Sigmoid colon (tissue), 4 donors: ENCODE data around the gene CSRP1.

ENCODE experiments used
- POLR2A ChIP-seq, 2 donors: fragments of 450-650 bp; IDR thresholded peaks; one replicate each; pipeline ENCODE4 v1.6.1; 2016; ENCODE audit warnings: antibody characterized with exemption in 2 of 2, mild to moderate bottlenecking in 2 of 2, moderate library complexity in 2 of 2
- POLR2AphosphoS5 ChIP-seq, 4 donors: sonication (generic); formaldehyde crosslinking; IDR thresholded peaks; one replicate each; pipeline ENCODE4 v1.6.1; 2017; ENCODE audit warnings: antibody characterized with exemption in 4 of 4
- TF ChIP-seq, protein P1 (sequence below), 4 experiments: fragments of 450-650 bp in 3 of 4; fragments of 200-600 bp in 1 of 4; IDR thresholded peaks; one replicate each; pipeline ENCODE4 v1.5.1; 2016 to 2019; ENCODE audit warnings: antibody characterized with exemption in 4 of 4, mild to moderate bottlenecking in 3 of 4, moderate library complexity in 2 of 4

DNA sequence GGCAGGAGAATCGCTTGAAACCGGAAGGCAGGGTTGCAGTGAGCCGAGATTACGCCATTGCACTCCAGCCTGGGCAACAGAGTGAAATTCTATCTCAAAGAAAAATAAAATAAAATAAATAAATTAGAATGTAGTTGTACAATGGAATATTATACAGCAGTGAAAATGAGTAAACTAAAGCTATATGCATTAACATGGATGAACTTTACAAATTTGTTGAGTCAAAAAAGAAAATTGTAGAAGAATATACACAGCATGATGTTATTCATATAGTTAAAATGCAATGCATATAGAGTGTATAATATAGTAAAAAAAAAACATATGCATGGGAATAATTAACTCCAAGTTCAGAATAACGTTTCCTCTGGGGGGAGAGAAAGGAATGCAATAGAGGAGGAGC lies 21.0 kb upstream of the CSRP1 start:
- TF ChIP-seq POLR2AphosphoS5 (IDR thresholded peaks at IDR 0.05) (no peak), POLR2A (IDR thresholded peaks at IDR 0.05) (no peak)
- TF ChIP-seq, protein P1, sequence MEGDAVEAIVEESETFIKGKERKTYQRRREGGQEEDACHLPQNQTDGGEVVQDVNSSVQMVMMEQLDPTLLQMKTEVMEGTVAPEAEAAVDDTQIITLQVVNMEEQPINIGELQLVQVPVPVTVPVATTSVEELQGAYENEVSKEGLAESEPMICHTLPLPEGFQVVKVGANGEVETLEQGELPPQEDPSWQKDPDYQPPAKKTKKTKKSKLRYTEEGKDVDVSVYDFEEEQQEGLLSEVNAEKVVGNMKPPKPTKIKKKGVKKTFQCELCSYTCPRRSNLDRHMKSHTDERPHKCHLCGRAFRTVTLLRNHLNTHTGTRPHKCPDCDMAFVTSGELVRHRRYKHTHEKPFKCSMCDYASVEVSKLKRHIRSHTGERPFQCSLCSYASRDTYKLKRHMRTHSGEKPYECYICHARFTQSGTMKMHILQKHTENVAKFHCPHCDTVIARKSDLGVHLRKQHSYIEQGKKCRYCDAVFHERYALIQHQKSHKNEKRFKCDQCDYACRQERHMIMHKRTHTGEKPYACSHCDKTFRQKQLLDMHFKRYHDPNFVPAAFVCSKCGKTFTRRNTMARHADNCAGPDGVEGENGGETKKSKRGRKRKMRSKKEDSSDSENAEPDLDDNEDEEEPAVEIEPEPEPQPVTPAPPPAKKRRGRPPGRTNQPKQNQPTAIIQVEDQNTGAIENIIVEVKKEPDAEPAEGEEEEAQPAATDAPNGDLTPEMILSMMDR (IDR thresholded peaks at IDR 0.05), result no peak
